Mucosa of descending colon (tissue), 3 donors: ENCODE measurements around the gene ZRANB1. TPM values are rescaled to one million over a fixed set of nuclear protein-coding genes. Genes with fewer than 3 reads are reported as not detected.
A peak's percentile ranks its signal among the peaks of the same experiment; 100 is the strongest.

Experiments
- ATAC-seq: fragments of 200-7000 bp; cut with Tn5 transposase; one replicate; pipeline ENCODE4 v1.9.1; 2020; ENCODE audit warnings: mild to moderate bottlenecking, moderate library complexity
- DNase-seq, 3 donors: peaks; one replicate each; pipeline ENCODE4 v3.0.0-alpha.2; 2020
- H3K36me3 ChIP-seq: fragments of 200-600 bp; one replicate; pipeline ENCODE4 v1.8.0; 2021; ENCODE audit warnings: low read depth, mild to moderate bottlenecking
- H3K4me1 ChIP-seq: fragments of 200-600 bp; one replicate; pipeline ENCODE4 v1.8.0; 2021; ENCODE audit warnings: low read depth, mild to moderate bottlenecking
- H3K4me3 ChIP-seq: fragments of 200-600 bp; one replicate; pipeline ENCODE4 v1.8.0; 2021; ENCODE audit warnings: mild to moderate bottlenecking
- H3K9me3 ChIP-seq: fragments of 200-600 bp; one replicate; pipeline ENCODE4 v1.8.0; 2021; ENCODE audit warnings: mild to moderate bottlenecking
- CTCF ChIP-seq: fragments of 200-600 bp; IDR thresholded peaks from one replicate; pipeline ENCODE4 v1.8.0; 2022; ENCODE audit warnings: antibody characterized with exemption, mild to moderate bottlenecking
- intact Hi-C, 2 donors: fragments of 100-400 bp; cut with DNase I in 1 of 2; cut with micrococcal nuclease in 1 of 2; formaldehyde crosslinking; loops; one replicate each; pipeline versions ENCODE4 v1.11.0 to v1.11.1; 2022; cut with DNase I, micrococcal nuclease
- long read RNA-seq, 2 donors: library from polyadenylated mRNA; unstranded; transcript quantifications; one replicate each; pipeline ENCODE4 v2.0.0, GENCODE V29; 2019 to 2021
- total RNA-seq, 3 donors: library from RNA; stranded (reverse); fragmentation: NEBNext Ultra II Directional in 2 of 3; extraction: Animal tissue kit (Norgen Biotek cat#: 25700) in 2 of 3; gene quantifications; one replicate each; pipeline versions ENCODE4 v1.2.1 to v1.2.4, GENCODE V29; 2021 to 2023
- donor health status: DM: no; HTN: no; CAD: no; lungs with moderate emphysema.
- donor health status: DM: no; HTN: no; CAD: no.
- donor health status: DM: no; HTN: yes; CAD: no.

ZRANB1 gene
- total RNA-seq: 10 to 100 TPM in 2 of 3 donors, 1 to 10 TPM in 1; 9.9 to 31.4 (median 13.5) TPM
- long read RNA-seq, donor 1, full-length matches to known transcripts: 5 of 71 reads
- long read RNA-seq, donor 1, partial matches to known transcripts: 4 of 71 reads
- long read RNA-seq, donor 1, other reads (novel, unspliced or antisense): 62 of 71 reads
- long read RNA-seq, donor 2, partial matches to known transcripts: 0 of 1 reads
- long read RNA-seq, donor 2, other reads (novel, unspliced or antisense): 1 of 1 reads

- Histone ChIP-seq H3K9me3 (no peaks in the 10 kb centered on the region), H3K4me3 (no peak within 1 kb of the TSS), H3K36me3 (no peaks in the 10 kb centered on the region), H3K4me1 (no peaks in the 10 kb centered on the region)
- ATAC-seq (no peak), DNase-seq (no peak)
- TF ChIP-seq CTCF: no peak
- intact Hi-C loops: no loop called here
Observed at GRCh38 chr10:124941823-124942222, at the start of gene ZRANB1. TSS of gene ZRANB1 (plus strand) at chr10:124942123. CDS start at chr10:124942494, 371 bp downstream.

- intact Hi-C loops: no loop called here
- no peak for DNase-seq
- TF ChIP-seq CTCF: no peak
- Histone ChIP-seq H3K36me3 (no peaks in the 10 kb centered on the region), H3K9me3 (no peaks in the 10 kb centered on the region), H3K4me3 (no peak overlapping the region), H3K4me1 (no peaks in the 10 kb centered on the region)
- peak; percentile 46 for ATAC-seq
Observed at GRCh38 chr10:124892905-124893304, 49.0 kb upstream of the ZRANB1 start.

- Histone ChIP-seq H3K9me3 (no peaks in the 10 kb centered on the region), H3K4me3 (no peak overlapping the region), H3K36me3 (no peaks in the 10 kb centered on the region), H3K4me1 (no peaks in the 10 kb centered on the region)
- no peak for TF ChIP-seq CTCF
- no peak for DNase-seq
- intact Hi-C loops: no loop called here
- no peak for ATAC-seq
Observed at GRCh38 chr10:124894569-124895215, 47.2 kb upstream of the ZRANB1 start.

- intact Hi-C loops: no loop called here
- TF ChIP-seq CTCF: no peak
- Histone ChIP-seq H3K9me3 (no peaks in the 10 kb centered on the region), H3K4me1 (no peaks in the 10 kb centered on the region), H3K36me3 (no peaks in the 10 kb centered on the region), H3K4me3 (no peak overlapping the region)
- DNase-seq (no peak), ATAC-seq (no peak)
Observed at GRCh38 chr10:124896751-124897150, 45.2 kb upstream of the ZRANB1 start.

- no peak for TF ChIP-seq CTCF
- DNase-seq: peak in 2 of 3 donors; percentile 23 to 53
Observed at GRCh38 chr10:124898471-124898870, 43.5 kb upstream of the ZRANB1 start.

More at GRCh38 chr10:124898471-124898870, 43.5 kb upstream of the ZRANB1 start:
- H3K4me1 ChIP-seq: no peaks in the 10 kb centered on the region
- intact Hi-C loops: no loop called here
- H3K9me3 ChIP-seq: no peaks in the 10 kb centered on the region
- ATAC-seq: peak; percentile 83
- no peak overlapping the region for H3K4me3 ChIP-seq
- no peaks in the 10 kb centered on the region for H3K36me3 ChIP-seq
